Endothelial cell (in vitro differentiated cells): Measurements from ENCODE around the gene CLCN3. TPM values are rescaled to one million over a fixed set of nuclear protein-coding genes. Genes with fewer than 3 reads are reported as not detected.

Experiments
- DNase-seq: peaks from one replicate; pipeline ENCODE4 v3.0.0; 2021; ENCODE audit warnings: low spot score
- H3K27ac Mint-ChIP-seq: one replicate; pipeline ENCODE4 v1.8.0; 2021; ENCODE audit warnings: mixed read lengths, inconsistent platforms; ENCODE audit not compliant: unreplicated experiment
- H3K27me3 Mint-ChIP-seq: one replicate; pipeline ENCODE4 v1.8.0; 2021; ENCODE audit warnings: mild to moderate bottlenecking, moderate library complexity, mixed read lengths, inconsistent platforms; ENCODE audit not compliant: unreplicated experiment
- H3K36me3 Mint-ChIP-seq: one replicate; pipeline ENCODE4 v1.8.0; 2021; ENCODE audit warnings: mild to moderate bottlenecking, low read depth, mixed read lengths, inconsistent platforms; ENCODE audit not compliant: unreplicated experiment
- H3K4me1 Mint-ChIP-seq: one replicate; pipeline ENCODE4 v1.8.0; 2021; ENCODE audit warnings: mild to moderate bottlenecking, mixed read lengths, inconsistent platforms; ENCODE audit not compliant: unreplicated experiment
- H3K4me3 Mint-ChIP-seq: one replicate; pipeline ENCODE4 v1.8.0; 2021; ENCODE audit warnings: mild to moderate bottlenecking, mixed read lengths, inconsistent platforms; ENCODE audit not compliant: unreplicated experiment
- H3K9me3 Mint-ChIP-seq: one replicate; pipeline ENCODE4 v1.8.0; 2021; ENCODE audit warnings: mixed read lengths, inconsistent platforms; ENCODE audit not compliant: unreplicated experiment
- total RNA-seq: library from RNA; stranded (reverse); fragmentation: NEBNext Ultra II Directional; extraction: Animal tissue kit (Norgen Biotek cat#: 25700); gene quantifications from one replicate; pipeline ENCODE4 v1.2.1, GENCODE V29; 2021; ENCODE audit not compliant: unreplicated experiment
- TF ChIP-seq, protein P1 (sequence below): fragments of 200-600 bp; sonication (generic); IDR thresholded peaks from one replicate; pipeline ENCODE4 v1.5.0; 2021; ENCODE audit warnings: antibody characterized with exemption; ENCODE audit not compliant: unreplicated experiment

The CLCN3 gene
- total RNA-seq, 1 donor from 2014 or later: 58.0 TPM

DNA sequence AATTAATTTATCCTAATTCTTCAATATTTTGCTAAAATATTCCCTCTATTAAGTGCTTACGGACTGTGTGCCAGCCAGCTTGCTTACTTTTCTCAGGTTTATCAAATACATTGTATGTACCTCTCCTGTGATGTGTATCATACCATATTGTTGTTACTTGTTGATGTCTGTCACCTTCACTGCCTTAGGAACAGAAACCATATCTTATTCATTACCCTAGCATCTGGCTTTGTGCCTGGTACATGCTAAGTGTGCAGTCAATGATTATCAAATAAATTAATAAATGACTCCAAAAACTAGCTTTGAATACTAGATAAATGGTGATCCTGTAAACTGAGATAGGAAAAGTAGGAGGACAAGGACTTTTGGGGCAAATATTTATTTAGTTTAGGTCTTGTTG lies 6.9 kb downstream of the CLCN3 start:
- peaks cover 4% of the 10 kb centered on the region for H3K36me3 Mint-ChIP-seq
- H3K27ac Mint-ChIP-seq: no peak overlapping the region
- TF ChIP-seq, protein P1, sequence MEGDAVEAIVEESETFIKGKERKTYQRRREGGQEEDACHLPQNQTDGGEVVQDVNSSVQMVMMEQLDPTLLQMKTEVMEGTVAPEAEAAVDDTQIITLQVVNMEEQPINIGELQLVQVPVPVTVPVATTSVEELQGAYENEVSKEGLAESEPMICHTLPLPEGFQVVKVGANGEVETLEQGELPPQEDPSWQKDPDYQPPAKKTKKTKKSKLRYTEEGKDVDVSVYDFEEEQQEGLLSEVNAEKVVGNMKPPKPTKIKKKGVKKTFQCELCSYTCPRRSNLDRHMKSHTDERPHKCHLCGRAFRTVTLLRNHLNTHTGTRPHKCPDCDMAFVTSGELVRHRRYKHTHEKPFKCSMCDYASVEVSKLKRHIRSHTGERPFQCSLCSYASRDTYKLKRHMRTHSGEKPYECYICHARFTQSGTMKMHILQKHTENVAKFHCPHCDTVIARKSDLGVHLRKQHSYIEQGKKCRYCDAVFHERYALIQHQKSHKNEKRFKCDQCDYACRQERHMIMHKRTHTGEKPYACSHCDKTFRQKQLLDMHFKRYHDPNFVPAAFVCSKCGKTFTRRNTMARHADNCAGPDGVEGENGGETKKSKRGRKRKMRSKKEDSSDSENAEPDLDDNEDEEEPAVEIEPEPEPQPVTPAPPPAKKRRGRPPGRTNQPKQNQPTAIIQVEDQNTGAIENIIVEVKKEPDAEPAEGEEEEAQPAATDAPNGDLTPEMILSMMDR: no peak
- H3K9me3 Mint-ChIP-seq: no peaks in the 10 kb centered on the region
- peaks cover 10% of the 10 kb centered on the region for H3K4me1 Mint-ChIP-seq
- DNase-seq: no peak
- H3K4me3 Mint-ChIP-seq: no peak overlapping the region
- H3K27me3 Mint-ChIP-seq: no peaks in the 10 kb centered on the region

DNA sequence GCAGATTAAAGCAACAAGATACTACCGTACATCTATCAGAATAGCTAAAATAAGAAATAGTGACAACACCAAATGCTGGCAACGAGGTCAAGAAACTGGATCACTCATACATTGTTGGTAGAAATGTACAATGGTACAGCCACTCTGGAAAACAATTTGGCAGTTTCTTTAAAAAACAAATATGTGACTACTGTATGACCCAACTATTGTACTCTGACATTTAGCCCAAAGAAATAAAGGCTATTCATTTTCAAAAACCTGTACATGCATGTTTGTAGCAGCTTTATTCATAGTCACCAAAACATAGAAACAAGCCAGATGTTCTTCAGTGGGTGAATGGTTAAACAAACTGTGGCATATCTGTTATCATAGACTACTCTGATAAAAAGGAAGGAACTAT lies 8.2 kb downstream of the CLCN3 start:
- H3K4me3 Mint-ChIP-seq: no peak overlapping the region
- H3K27me3 Mint-ChIP-seq: no peaks in the 10 kb centered on the region
- peaks cover 4% of the 10 kb centered on the region for H3K36me3 Mint-ChIP-seq
- TF ChIP-seq, protein P1: no peak
- H3K27ac Mint-ChIP-seq: no peak overlapping the region
- DNase-seq: no peak
- peaks cover 5% of the 10 kb centered on the region for H3K4me1 Mint-ChIP-seq
- H3K9me3 Mint-ChIP-seq: no peaks in the 10 kb centered on the region

- no peak overlapping the region for H3K27ac Mint-ChIP-seq
- peaks cover 5% of the 10 kb centered on the region for H3K4me1 Mint-ChIP-seq
- TF ChIP-seq, protein P1: no peak
- H3K9me3 Mint-ChIP-seq: no peaks in the 10 kb centered on the region
- peaks cover 2% of the 10 kb centered on the region for H3K36me3 Mint-ChIP-seq
- H3K4me3 Mint-ChIP-seq: no peak overlapping the region
- H3K27me3 Mint-ChIP-seq: no peaks in the 10 kb centered on the region
- no peak for DNase-seq
These were observed 9.7 kb downstream of the CLCN3 start for GRCh38 chr4:169630069-169630468.

DNA sequence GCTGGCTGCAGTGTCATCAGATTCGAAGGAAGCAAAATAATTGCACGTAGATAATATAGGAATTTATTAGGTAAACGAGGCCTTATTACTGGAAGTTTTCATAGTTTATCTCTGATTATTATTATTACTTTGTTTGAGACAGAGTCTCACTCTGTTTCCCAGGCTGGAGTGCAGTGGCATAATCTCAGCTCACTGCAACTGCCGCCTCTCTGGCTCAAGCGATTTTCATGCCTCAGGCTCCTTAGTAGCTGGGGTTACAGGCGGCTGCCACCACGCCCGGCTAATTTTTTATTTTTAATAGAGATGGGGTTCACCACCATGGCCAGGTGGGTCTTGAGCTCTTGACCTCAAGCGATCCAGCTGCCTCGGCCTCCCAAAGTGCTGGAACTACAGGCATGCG lies 12.5 kb downstream of the CLCN3 start:
- Mint-ChIP-seq H3K36me3 (peaks cover 3% of the 10 kb centered on the region), H3K9me3 (no peaks in the 10 kb centered on the region), H3K27ac (no peak overlapping the region), H3K4me1 (no peaks in the 10 kb centered on the region), H3K27me3 (no peaks in the 10 kb centered on the region), H3K4me3 (no peak overlapping the region)
- no peak for DNase-seq
- TF ChIP-seq, protein P1: no peak

- H3K4me1 Mint-ChIP-seq: no peaks in the 10 kb centered on the region
- peaks cover 3% of the 10 kb centered on the region for H3K36me3 Mint-ChIP-seq
- DNase-seq: no peak
- no peaks in the 10 kb centered on the region for H3K9me3 Mint-ChIP-seq
- no peak overlapping the region for H3K4me3 Mint-ChIP-seq
- TF ChIP-seq, protein P1: no peak
- H3K27ac Mint-ChIP-seq: no peak overlapping the region
- no peaks in the 10 kb centered on the region for H3K27me3 Mint-ChIP-seq
These were observed 14.6 kb downstream of the CLCN3 start for GRCh38 chr4:169634975-169635374.
